ENCODE data around the gene IFNL4.

DNA sequence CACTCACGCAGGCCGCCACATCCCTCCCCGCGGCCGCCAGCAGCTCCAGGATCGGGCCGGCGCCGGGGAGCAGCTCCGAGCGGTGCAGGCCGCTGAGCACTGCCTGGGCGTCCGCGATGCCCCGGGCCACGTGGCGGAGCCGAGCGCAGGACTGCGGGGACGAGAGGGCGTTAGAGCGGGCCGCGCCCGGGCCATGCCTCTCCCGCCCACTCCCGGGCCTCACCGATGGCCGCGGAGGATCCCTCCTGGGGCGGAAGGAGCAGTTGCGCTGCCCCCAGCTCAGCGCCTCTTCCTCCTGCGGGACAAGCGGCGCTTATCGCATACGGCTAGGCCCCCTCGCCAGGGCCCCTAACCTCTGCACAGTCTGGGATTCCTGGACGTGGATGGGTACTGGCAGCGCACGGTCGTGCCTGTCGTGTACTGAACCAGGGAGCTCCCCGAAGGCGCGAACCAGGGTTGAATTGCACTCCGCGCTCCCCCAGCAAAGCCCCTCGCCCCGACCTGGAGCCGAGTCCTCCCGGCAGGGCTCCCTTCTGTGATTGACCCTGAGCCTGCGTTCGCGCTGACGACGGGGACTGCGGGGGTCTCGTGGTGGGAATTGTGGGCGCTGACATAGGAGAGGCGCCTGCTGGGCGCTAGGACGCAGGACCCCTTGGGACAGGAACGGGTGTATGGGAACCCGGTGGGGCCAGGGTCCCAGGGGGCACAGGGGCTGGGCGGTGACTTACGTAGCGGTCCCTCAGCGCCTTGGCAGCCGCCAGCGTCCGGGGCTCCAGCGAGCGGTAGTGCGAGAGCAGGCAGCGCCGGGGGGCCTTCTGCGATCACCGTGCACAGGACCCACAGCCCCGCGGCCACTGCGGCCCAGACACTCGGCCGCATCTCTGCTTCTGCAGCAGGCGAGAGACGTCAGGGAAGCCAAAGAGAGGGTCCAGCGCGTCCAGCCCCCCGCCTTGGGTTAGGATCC lies 673 bp downstream of the IFNL4 start:
- TF ChIP-seq POLR2AphosphoS5 (IDR thresholded peaks at IDR 0.05; ENCODE audit: low read depth, low read length): no peak
- TF ChIP-seq POLR2A (IDR thresholded peaks at IDR 0.05; ENCODE audit: low read depth, low read length): no peak

Data from GM12892 (cell line).